Stimulated activated CD4-positive, alpha-beta T cell treated with anti-CD3 and anti-CD28 coated beads, Interleukin-1b, Interleukin-23, amount 100 ng/mL, for 4 hours (primary cell): ENCODE measurements around the gene CRYBG1.

Experiments
- DNase-seq, 2 donors: peaks; one replicate each; pipeline ENCODE4 v3.0.0-alpha.2; 2020; ENCODE audit warnings: low read depth in 2 of 2

The CRYBG1 gene

DNA sequence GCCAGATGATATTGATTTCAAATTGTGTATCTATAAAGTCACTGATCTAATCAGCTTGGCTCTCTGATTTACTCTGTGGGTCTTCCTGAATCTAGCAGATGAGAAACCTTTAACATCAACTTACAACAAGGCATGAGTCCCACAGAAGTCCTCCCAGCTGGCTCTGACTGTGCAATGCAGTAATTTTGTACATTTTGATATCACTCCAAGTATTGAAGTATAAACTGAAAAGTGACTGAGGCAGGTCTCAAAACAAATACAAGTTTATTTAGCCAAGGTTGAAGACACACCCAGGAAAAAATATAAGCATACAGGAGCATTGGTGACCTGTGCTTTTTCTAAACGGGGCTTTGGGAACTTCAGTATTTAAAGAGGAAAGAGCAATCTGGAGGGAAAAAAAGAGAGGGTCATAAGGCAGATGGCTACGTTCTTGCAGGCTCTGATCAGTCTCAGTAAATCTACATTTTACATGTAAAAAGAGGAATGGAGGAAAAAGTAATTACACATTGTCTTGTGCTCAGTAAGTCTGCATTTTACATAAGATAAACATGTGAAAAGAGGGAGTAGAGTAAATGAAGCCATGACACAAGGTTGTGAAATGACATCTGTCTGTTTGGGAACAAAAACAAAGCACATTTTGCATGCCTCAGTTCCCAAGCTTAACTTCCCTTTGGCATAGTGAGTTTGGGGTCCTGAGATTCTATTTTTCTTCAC lies 59.5 kb downstream of the CRYBG1 start:
- DNase-seq = no peak

DNA sequence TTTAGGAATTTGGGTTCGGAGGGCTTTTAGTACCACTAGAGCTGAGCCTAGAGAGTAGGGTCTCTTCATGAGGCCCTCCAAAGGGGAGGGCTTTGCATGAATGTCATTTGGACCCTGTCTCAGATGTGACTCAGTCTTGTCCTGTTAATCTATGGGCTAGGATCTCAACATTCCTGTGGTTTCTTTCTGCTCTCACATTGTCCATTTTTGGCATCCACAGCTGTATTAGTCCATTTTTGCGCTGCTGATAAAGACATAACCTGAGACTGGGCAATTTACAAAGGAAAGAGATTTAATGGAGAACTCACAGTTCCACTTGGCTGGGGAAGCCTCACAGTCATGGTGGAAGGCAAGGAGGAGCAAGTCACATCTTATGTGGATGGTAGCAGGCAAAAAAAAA lies 61.0 kb downstream of the CRYBG1 start:
- DNase-seq = no peak

DNA sequence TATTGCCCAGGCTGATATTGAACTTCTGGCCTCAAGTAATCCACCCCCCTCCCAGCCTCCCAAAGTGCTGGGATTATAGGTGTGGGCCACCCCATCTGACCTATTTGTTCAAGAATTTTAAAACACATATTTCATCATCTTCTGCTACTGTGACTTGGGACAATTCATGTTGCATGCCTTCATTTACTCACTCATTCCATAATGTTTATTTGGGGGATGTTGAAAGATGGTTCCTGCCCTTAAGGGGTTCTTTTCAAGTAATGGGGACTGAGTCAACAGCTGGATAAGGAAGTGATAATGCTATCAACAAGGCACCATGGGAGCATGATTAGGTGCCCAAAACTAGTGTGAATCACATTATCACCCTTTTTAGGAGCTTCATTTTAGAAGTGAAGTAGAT lies 62.0 kb downstream of the CRYBG1 start:
- DNase-seq = no peak

DNA sequence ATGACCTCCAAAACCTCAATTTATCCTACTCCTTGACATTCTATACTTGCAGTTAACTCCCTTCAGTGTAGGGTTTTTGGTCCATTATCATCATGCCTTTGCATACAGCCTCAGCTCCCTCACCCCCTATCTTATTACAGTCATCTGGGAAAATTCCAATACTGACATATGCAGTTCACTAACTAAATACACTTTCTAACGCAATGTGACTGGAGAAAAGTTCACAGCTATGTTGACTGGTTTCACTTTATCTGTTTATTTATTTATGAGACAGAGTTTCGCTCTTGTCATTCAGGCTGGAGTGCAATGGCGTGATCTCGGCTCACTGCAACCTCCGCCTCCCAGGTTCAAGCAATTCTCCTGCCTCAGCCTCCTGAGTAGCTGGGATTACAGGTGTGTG lies 64.9 kb downstream of the CRYBG1 start:
- DNase-seq = no peak

DNA sequence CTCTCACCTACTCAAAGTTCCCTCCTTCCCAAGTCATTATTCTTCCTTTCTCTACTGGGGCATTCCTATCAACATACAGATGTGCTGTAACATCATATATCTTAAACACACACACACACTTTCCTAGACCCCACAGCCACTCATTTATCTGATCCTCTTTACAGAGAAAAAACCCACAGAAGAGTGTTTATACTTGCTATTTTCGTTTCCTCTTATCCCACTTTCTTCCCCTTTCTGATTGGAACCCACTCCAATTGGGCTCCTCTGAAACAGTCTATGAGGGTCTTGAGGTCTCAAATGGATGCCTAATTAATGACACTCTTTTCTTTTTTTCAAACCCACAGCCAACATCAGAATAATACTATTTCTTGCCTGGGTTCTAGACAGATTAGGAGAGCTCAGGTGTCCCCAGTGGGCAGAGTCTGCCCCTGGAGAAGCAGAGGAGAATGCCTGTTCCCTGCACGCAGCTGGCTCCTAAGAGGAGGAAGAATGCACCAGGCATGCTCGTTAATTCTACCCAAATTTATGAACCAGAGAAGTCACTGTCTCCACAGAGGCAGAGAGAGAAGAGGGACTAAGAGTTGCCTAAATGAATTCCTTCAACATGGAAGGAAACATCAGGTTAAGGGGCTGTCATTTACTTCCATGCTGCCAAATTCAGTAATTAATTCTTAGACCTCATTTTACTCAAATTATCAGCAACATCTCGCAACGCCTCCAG lies 65.9 kb downstream of the CRYBG1 start:
- DNase-seq = no peak

DNA sequence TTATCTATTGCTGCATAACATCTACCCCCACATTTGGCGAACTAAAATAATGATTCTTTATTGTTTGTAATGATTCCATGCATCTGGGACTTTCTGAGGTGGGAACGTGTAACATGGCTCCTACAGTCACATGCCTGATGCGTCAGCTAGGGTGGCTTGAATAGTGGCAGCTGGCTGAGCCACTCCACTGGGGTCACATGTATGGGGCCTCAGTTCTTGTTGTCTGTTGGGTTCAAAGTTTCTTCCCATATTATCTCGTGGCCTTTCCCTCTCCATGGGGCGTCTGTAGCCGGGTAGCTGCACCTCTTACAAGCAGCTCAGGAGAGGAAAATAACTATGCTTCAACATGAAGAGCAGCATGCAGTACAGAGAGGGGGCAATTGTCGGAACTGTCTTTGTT lies 69.9 kb downstream of the CRYBG1 start:
- DNase-seq = no peak

DNA sequence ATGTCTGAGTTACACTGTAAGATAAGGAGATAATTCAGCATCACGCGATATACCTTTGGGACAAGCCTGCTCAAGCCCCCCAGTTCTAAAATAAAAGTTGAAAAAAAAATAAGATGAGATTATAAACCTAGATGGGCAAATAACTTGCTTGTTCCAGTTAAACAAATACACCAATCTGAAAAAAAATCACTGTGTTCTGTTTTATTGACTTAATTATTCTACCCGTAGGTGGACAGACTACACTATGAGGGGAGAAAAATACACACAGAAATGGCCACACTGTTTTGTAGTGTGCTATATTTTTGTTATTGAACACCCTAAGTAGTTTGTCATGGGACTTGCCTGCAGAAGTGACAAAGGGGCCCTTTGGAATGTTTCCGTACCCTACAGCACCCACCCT lies 70.9 kb downstream of the CRYBG1 start:
- no peak for DNase-seq

DNA sequence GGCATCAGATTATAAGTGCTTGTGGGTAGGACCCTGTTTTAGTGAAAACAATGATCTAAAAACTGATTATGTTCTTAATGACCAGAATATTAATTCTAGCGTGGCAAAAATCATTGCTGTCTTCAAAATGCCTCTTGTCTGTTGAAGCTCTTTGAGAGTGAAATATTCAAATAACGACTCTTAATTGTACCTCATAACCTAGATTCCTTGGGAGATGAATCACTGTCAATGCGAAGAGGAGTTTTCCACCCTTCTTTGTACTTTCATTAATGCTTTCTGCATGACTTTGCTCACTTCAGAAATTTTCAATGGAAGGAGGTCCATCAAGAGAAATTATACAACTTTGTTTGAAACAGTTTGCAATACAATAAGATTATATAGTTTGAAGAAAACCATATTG lies 71.5 kb downstream of the CRYBG1 start:
- no peak for DNase-seq

DNA sequence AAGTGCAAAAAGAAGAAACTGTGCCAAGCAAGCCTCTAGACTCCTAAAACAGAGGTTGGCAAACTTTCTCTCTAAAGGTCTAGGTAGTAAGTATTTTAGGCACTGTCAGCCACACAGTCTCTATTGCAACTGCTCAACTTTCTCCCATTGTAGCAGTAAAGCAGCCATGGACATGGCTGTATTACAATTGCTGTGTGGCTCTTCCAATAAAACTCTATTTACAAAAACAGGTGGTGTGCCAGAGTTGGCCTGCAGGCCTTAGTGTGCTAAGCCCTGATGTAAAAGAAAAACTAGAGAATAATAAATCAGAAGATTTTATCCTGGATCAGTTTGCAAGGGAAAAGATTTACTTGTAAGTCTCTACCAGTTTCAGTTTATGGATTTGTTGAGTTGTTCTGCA lies 74.0 kb downstream of the CRYBG1 start:
- DNase-seq = no peak

DNA sequence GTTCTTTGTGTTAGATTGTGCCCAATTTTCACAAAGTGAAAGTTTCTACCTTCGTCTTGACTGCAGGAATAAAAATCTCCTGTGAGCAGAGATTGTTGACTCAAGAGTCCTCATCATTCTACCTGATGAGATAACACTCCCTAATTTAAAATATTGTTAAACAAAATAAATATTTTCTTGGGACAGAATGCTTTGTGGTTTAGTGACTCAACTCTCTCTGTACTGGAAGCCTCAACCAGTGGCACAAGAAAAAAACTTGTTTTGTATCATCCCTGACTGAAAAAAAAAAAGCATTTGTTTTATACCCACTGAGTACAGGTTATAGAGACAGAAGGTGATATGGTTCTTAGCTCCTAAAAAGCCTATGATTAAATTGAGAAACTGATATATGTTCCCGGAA lies 78.9 kb downstream of the CRYBG1 start:
- DNase-seq = no peak

DNA sequence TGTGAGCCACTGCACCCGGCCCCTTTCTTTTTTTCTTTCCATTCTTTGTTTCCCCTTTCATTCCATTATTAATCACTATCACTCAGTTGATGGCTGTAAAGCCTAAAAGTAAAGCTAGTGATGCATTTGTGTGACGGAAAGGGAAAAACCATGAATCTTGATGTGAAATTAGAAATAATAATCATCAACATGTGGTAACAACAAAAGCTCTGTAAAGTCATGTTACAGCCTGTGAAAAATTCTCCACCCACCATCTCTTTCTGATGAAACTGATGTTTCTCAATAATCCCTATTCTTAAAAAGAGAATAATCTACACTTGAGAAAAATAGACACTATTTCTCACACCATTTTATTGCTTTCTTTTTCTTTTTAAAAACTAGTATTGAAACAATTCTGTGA lies 80.0 kb downstream of the CRYBG1 start:
- DNase-seq = no peak

DNA sequence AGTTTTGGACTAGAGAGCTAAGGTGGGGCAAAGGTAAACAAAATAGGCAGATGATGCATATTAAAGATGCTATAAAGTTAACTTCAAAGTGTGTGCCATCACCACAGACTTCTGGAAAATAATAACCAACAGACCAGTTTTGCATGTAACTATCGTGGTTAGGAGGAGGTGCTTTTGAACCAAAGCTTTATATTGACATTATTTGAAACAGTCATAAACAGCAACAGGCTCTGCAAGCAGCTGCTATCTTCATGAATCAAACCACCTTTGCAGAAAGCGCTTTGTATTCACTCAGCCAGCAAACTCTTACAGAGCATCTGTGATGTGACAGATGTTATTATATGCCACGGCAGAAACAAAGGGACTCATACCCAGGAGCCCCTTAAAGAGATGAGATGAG lies 81.9 kb downstream of the CRYBG1 start:
- no peak for DNase-seq

DNA sequence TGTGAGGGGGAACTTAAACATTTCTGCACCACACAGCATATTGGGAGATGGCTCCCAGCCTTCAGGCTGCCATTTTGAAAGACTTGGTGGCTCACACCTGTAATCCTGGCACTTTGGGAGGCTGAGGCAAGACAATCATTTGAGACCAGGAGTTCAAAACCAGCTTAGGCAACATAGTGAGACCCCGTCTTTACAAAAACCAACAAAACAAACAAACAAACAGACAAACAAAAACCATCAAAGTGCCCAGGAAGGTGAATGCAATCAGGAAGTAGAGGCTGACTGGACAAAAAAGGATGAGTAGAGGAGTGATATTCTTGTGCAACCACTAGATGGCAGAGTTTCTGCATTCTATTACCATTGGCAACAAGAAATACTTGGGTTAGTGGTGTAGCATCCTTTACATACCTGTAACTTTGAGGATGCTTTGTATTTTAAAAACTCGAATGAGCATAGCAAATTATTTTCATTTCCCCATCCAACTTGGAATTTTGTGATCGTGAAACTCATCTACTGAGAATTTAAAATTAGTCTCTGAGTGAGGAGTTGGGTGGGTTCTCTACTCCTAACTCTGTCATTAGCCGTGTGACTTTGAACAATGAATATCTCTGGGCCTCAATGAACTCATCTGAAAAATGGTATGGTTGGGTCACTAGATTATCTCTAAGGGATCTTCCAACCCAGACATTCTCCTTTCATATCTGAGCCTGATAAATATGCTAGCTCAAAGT lies 84.4 kb downstream of the CRYBG1 start:
- DNase-seq = peak in 1 of 2 donors; percentile 10

DNA sequence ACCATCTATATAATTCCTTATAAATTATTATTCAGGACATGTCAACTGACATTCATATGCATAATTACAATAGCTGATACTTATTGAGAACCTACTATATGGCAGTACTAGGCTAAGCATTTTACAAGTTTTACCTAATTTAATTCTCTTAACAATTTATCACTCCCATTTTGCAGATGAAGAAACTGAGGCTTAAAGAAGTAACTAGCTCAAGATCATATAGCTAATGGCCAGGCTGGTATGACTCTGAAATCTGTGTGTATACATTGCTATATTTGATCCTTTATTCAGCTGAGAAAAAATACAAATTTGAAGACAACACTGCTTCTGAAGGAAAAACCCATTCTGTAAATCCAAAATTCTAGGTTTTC lies 85.0 kb downstream of the CRYBG1 start:
- DNase-seq = no peak

DNA sequence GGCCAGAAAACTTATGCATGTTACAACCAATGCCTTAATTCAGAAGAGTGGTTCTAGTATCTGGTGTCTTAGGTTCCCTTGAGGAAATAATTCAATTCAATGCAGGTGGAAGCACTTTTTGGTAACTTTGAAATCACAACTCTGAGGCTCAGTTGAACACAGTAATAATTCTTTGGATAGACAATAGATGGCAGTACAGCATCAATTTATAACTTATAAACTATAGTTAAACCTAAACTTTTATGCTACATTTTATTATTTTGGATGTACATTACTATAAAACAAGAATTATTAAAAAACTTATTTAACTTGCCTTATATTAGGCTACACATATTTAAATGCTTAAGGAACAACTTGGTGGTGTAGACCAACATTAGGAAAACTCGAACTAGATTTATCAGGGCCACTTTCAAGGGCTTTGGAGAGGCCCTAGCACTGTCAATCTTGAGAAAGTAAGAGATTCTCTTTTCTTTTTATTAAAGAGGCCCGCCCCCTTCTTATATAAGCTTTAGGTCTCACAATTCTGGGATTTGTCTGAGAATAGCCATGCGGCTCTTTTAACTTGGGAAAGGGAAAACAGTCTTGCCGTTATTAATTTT lies 85.9 kb downstream of the CRYBG1 start:
- no peak for DNase-seq

DNA sequence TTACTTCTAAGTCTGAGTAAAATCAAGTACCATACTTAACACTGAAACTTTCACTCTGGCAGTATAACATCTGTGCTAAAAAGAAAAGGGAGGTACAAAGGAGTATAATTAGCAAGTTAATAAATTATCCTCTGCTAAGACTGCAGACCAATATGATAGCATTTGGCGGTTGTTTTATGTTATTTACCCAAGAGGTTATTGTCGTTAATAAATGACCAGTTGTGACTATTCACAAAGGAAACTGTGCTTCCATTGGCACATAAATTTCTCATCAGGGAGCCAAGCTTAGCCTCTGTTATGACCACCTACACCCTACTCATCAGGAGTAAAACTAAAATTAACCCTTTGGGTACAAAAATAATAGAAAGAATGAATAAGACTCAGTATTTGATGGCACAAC lies 86.5 kb downstream of the CRYBG1 start:
- DNase-seq = no peak

DNA sequence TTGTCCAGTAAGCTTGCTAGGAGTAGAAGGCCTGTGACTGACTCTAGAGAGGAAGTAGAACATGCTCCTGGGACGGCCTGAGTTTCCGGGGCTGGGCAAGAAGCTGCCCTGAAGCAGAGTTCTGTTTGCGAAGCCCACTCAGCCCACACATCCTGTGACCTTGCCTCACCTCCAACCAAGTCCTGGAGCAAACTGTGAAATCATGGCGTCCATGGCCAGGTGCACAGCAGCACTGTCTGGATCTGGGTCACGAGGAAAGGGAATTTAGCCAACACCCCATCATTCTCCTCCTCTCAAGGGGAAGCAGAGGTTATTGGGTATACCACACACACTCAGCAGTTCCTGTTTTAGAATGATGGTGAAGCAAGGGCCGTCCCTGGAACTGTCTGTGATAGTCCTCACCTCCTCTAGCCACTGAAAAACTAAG lies 87.5 kb downstream of the CRYBG1 start:
- DNase-seq = peak in 1 of 2 donors; percentile 3

DNA sequence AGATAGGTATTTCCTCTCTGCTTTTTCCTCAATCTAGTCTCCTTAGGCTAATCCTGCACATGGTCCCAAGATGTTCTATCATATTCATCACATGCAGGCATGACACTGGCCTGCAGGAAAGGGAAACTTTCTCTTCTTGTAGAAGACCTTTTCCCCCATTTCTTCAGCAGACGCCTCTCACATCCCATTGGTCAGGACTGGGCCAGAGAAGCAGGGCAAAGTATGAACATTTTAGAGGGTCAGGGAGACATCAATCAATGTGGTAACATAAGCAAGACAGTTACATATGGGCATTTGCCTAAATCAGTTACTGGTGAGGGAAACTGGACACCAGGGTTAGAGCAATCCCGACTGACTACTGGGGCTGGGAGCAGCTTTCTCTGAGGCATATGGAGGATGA lies 90.1 kb downstream of the CRYBG1 start:
- DNase-seq = no peak

DNA sequence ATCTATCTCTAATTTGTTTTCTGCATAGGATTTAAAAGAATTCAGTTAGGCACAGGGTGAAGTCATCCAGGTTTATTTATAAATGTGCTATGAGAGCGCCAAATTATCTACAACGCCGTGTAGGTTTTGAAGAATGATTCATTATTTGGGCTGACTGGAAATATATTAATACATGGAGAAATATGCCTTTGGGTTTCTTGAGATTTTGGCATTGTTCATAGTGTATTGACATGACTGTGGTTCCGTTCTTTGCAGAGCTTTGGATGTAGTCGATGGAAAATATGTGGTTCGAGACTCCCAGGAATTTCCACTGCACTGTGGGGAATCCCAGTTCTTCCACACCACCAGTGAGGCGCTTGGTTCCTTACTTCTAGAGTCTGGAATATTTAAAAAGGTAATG lies 90.9 kb downstream of the CRYBG1 start:
- no peak for DNase-seq

DNA sequence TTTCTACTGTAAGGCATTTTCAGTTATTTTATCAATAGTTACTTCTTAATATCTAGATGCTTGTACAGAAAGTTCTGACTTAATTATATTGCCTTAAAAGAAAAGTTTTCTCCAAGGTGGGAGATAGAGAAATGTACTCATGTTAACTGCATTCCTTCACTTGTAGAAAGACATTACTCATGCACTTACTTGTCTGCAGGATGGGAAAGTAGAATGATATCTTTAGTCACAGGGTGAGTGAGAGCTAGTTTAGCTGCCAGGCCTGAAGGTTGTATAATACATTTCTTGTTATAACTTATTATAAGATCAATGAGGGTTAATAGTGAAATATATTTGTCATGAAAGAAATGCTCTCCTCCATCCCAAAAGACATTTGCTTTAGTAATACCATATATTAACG lies 92.1 kb downstream of the CRYBG1 start:
- no peak for DNase-seq

DNA sequence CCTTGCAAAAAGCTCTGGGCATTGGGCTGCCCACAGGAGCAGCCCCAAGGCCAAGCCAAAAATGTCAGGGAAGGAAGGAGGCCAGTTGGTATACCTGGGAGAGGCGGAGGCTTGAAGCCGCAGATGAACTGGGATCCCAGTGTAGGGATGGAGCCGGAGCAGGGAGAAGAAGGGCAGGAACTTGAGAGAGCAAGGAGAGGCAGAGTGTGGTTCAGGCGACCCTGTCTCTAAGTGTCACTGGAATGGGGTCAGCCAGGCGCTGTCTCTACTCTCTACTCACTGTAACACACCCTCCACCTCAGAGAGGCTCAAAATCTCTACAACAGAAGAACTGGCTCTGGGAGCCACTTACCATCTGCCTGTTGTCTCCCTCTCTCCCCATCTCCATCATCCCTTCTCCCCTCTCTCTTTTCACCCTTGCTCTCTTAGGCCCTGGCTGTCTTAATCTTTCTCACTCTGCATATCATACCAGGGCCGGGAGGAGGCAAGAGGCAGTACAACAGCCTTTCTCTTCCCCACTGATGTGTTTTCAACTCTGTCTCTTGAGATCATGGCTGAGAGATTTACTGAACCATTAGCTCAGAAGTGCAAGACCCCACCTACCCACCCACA lies 93.3 kb downstream of the CRYBG1 start:
- DNase-seq = no peak

DNA sequence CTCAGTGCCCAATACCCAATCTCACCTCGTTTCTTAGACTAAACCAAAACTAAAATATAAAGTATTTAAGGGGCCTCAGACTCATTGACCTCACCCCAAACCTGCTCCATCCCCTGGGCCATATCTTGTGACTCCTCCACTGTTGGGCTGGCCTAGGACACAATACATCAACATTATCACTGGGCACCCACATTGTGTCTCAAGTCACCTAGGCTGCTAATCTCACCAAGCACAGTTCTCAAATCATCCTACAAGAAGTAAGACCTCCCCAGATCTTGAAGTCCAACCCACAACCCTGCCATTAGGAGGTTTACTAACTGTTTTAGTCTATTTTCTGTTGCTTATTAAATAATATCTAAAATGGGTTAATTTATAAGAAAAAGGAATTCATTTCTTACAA lies 96.2 kb downstream of the CRYBG1 start:
- no peak for DNase-seq
